Large intestine (tissue), 3 donors: ENCODE data around the gene GET3. TPM values are rescaled to one million over a fixed set of nuclear protein-coding genes. Genes with fewer than 3 reads are reported as not detected.
A peak's percentile ranks its signal among the peaks of the same experiment; 100 is the strongest.
"Not testable (repeated sequence)": the region's sequence is repeated elsewhere in the genome, so short reads cannot be mapped to it uniquely, and the experiment has no call there.

ENCODE experiments used
- DNase-seq, 2 donors: peaks; one replicate each; pipeline versions ENCODE4 v3.0.0 to v3.0.0-alpha.2; 2013
- H3K27ac ChIP-seq: one replicate; pipeline ENCODE4 v1.5.1; 2013; ENCODE audit warnings: low read length
- H3K27me3 ChIP-seq: 2 replicates; pipeline ENCODE4 v1.6.1; 2013; ENCODE audit warnings: low read length; ENCODE audit not compliant: control insufficient read depth, insufficient read depth
- H3K36me3 ChIP-seq: 2 replicates; pipeline ENCODE4 v1.6.1; 2013; ENCODE audit warnings: low read length; ENCODE audit not compliant: control insufficient read depth, insufficient read depth
- H3K4me1 ChIP-seq: one replicate; pipeline ENCODE4 v1.6.1; 2013; ENCODE audit warnings: low read length; ENCODE audit not compliant: control insufficient read depth, insufficient read depth
- H3K4me3 ChIP-seq: one replicate; pipeline ENCODE4 v1.5.1; 2013; ENCODE audit warnings: low read length
- H3K9me3 ChIP-seq: one replicate; pipeline ENCODE4 v1.6.1; 2013; ENCODE audit warnings: mild to moderate bottlenecking, low read depth, low read length, moderate library complexity; ENCODE audit not compliant: control insufficient read depth
- WGBS: methylation state at CpG from one replicate; pipeline ENCODE4 v1.1.5; 2013; ENCODE audit warnings: low lambda C conversion rate; ENCODE audit not compliant: insufficient coverage; 5-methylcytosine and 5-hydroxymethylcytosine counted together
- polyA plus RNA-seq: library from polyadenylated mRNA; unstranded; fragments of 120-200 nt; gene quantifications from one replicate; pipeline ENCODE4 v1.2.1, GENCODE V29; 2013

GET3 gene
- polyA plus RNA-seq, 1 donor: 64.0 TPM

DNA sequence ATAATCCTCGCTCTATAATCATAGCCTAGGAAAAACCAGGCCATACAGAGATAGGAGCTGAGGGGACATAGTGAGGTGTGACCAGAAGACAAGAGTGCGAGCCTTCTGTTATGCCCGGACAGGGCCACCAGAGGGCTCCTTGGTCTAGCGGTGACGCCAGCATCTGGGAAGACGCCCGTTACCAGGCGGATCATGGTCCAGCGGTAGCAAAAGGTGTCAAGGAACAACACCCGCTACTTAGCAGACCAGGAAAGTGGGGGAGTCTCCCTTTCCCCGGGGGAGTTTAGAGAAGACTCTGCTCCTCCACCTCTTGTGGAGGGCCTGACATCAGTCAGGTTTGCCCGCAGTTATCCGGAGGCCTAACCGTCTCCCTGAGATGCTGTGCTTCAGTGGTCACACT is 25.2 kb upstream of the GET3 start:
- DNase-seq, H3K27ac ChIP-seq, H3K27me3 ChIP-seq, H3K4me1 ChIP-seq, H3K9me3 ChIP-seq, H3K4me3 ChIP-seq: not testable (repeated sequence)
- no CpG with 5 or more reads among the region's 14 CpGs for WGBS
- peaks cover 79% of the 10 kb centered on the region for H3K36me3 ChIP-seq

DNA sequence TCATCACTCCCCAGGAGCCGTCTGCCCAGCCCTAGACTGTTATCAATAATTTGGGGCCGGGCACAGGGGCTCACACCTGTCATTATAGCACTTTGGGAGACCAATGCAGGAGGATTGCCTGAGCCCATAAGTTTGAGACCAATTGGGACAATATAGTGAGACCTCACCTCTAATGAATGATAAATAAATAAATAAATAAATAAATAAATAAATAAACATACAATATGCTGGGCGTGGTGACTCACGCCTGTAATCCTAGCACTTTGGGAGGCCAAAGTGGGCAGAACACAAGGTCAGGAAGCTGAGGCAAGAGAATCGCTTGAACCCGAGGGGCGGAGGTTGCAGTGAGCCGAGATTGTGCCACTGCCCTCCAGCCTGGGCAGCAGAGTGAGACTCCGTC is 24.0 kb upstream of the GET3 start:
- H3K36me3 ChIP-seq: peaks cover 74% of the 10 kb centered on the region
- not testable (repeated sequence) for H3K4me3 ChIP-seq, H3K4me1 ChIP-seq, DNase-seq, H3K27me3 ChIP-seq, H3K9me3 ChIP-seq, H3K27ac ChIP-seq
- 93% methylated on average over 2 of the region's 9 CpGs for WGBS

DNA sequence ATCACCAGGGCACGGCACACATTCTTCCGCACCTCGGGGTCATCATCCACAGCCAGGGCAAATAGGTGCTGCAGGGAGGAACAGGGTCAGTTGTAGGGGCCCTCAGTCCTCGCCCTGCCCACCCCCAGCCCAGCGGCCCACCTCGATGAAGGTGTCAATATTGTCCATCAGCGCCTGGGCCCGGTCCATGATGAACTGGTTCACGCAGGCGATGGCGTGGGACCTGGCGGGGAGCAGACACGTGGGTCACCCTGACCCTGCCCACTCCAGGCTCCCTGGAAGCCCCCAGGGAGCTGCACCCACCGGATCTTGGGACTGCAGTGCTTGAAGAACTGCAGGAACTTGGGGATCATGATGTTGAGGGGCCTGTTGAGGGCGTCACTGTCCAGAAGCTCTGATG is 22.2 kb upstream of the GET3 start:
- H3K36me3 ChIP-seq: peaks cover 74% of the 10 kb centered on the region
- no peaks in the 10 kb centered on the region for H3K27me3 ChIP-seq
- peaks cover 3% of the 10 kb centered on the region for H3K9me3 ChIP-seq
- WGBS: no CpG with 5 or more reads among the region's 15 CpGs
- no peak for DNase-seq
- H3K4me1 ChIP-seq: no peaks in the 10 kb centered on the region
- no peak overlapping the region for H3K27ac ChIP-seq
- H3K4me3 ChIP-seq: no peak overlapping the region

DNA sequence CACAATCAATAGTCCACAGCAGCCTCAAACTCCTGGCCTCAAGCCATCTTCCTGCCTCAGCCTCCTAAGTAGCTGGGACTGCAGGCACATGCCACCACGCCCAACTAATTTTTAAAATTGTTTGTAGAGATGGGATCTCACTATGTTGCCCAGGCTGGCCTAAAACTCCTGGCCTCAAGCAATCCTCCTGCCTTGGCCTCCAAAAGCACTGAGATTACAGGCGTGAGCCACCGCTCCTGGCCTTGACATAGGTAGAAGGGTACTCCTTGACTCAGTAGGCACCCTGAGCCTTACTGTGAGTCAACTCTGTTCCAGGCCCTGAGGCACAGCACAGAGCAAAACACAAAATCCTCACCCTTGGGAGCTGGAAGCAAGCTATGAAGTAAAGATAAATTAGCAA is 21.4 kb upstream of the GET3 start:
- no peak overlapping the region for H3K4me3 ChIP-seq
- WGBS: no CpG with 5 or more reads among the region's 3 CpGs
- peaks cover 5% of the 10 kb centered on the region for H3K4me1 ChIP-seq
- no peak overlapping the region for H3K27ac ChIP-seq
- peaks cover 66% of the 10 kb centered on the region for H3K36me3 ChIP-seq
- peaks cover 3% of the 10 kb centered on the region for H3K9me3 ChIP-seq
- no peak for DNase-seq
- no peaks in the 10 kb centered on the region for H3K27me3 ChIP-seq

DNA sequence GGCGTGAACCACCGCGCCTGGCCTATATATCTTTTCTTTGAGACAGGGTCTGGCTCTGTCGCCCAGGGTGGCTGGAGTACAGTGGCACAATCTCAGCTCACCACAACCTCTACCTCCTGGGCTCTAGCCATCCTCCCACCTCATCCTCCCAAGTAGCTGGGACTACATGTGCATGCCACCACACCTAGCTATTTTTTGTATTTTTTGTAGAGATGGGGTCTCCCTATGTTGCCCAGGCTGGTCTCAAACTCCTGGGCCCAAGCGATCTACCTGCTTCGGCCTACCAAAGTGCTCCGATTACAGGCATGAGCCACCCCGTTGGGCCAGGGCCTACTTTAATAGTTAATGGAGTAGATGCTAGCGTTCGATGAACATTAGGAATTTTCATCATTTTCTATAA is 17.0 kb upstream of the GET3 start:
- no peaks in the 10 kb centered on the region for H3K27me3 ChIP-seq
- peaks cover 9% of the 10 kb centered on the region for H3K4me1 ChIP-seq
- no CpG with 5 or more reads among the region's 10 CpGs for WGBS
- H3K4me3 ChIP-seq: peak overlapping the region; percentile 83
- no peak for DNase-seq
- H3K27ac ChIP-seq: peak overlapping the region; percentile 82
- no peaks in the 10 kb centered on the region for H3K9me3 ChIP-seq
- H3K36me3 ChIP-seq: peaks cover 33% of the 10 kb centered on the region

DNA sequence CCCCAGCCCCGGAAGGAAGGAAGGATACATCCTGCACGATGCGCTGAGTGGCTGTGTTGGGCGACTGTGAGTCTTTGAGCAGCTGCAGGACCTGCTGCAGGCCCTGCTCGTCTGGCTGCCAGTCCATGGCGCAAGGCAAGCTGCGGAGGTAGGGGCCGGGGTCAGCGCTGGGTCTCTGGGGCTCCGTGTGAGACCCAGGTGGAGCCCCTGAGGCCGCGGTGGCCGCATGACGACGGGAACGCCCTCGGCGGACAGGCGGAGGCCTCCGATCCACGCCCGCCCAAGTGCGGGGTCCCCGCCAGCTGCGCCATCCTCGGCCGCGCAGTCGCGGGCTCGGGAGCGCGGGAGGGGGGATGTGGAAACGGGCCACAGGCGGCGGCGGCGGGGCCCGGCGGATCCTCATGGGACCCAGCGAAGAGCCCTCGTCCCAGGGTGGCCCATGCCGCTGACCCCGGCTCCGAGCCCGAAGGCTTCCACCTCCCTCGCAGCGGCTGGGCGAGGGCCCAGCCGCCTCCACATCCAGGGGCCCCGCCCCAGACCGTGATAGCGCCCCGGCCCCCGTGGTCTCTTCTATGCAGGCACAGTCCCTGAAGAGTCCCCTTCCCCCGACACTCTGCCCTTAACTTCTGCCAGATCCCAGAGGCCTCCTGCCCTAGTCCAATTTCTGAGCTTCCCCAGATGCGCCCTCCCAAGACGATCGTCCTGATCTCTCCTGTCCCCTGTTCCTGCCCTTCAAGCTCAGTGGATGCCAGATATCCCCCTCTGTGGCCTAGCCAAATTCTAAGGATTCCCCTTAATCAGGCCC is 16.2 kb upstream of the GET3 start:
- no CpG with 5 or more reads among the region's 59 CpGs for WGBS
- H3K27me3 ChIP-seq: no peaks in the 10 kb centered on the region
- H3K36me3 ChIP-seq: peaks cover 26% of the 10 kb centered on the region
- H3K9me3 ChIP-seq: no peaks in the 10 kb centered on the region
- DNase-seq: peak in 1 of 2 donors; percentile 51
- H3K4me1 ChIP-seq: peaks cover 9% of the 10 kb centered on the region
- peak overlapping the region; percentile 83 for H3K4me3 ChIP-seq
- H3K27ac ChIP-seq: peak overlapping the region; percentile 82

DNA sequence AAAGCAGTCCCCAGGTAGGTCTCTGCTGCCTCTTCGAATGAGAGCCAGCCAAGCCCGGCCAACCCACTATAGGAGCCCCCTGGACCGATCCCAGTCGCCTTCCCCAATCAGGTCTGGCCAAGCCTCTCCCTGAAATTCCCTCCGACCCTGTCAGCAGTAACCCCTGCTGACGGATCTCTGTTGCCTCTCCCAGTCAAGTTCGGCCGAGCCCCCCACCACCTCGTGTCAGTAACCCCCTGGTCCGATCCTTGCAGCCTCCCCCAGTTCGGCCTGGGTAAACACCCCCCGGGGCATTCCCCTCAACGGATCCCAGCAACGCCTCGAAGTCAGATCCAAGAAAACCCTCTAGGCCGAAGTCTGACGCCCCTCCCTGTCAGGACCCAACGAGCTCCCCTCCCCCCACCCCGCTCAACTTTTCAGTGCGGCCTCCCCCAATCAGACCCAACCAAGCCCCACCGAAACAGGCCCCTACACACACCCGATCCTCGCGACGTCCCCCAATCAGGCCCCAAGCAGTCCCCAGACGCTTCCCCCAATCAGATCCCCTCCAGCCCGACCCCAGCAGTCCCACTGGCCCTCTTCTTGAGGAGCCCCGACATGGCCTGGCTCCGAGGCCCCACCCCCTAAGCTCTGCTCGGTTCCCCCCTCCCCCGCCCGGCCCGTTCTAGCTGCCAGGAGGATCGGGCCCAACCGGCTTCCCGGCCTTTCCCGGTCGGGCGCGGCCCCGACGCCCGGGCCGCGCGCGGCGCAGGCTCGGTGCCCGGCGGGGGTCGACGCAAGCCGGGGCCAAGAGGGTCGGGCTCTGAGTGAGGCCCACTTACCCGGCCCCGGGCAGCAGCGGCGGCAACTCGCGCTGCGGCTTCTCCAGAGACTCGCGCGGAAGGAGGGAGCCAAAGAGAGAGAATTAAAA is 15.4 kb upstream of the GET3 start:
- WGBS: no CpG with 5 or more reads among the region's 65 CpGs
- H3K27ac ChIP-seq: peak overlapping the region; percentile 82
- peak overlapping the region; percentile 83 for H3K4me3 ChIP-seq
- no peaks in the 10 kb centered on the region for H3K9me3 ChIP-seq
- peak; percentile 50 to 80 for DNase-seq
- H3K36me3 ChIP-seq: peaks cover 20% of the 10 kb centered on the region
- peaks cover 9% of the 10 kb centered on the region for H3K4me1 ChIP-seq
- no peaks in the 10 kb centered on the region for H3K27me3 ChIP-seq

DNA sequence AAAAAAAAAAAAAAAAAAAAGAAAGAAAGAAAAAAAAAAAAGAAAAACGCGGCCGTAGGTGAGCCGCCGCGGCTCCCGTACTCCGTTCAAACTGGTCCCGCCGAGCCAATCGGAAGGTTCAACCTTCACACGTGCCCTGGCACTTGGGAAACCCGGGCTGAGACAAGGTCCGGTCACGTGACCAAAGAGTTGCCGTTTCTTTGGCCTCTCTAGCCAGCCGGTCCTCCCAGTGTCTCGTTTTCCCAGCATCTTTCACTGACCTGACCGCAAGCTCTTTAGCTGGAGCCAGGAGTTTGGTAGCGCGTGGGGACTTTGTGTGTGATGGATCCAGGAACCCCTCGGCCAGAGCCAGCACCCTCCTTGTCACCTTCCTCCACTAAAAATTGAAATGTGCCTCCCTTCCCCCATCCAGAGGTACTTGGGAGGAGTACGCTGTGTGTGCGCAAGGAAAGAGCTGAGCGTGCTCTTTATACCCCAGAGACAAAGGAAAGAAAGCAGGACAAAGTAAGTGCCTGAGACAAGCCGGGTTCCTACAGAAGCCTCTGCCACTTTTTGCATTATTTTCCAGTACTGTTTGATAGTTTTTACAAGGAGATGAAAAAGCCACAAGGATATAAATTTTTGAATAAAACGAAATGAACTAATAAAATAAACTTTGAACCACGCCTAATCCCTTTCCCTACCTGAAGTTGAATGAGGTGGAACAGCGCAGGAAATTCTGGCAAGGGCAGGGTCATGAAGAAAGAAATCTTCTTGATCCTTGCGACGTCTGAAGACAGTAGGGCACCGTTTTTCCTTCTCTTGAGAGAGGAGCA is 14.5 kb upstream of the GET3 start:
- no peaks in the 10 kb centered on the region for H3K27me3 ChIP-seq
- H3K36me3 ChIP-seq: peaks cover 18% of the 10 kb centered on the region
- peak overlapping the region; percentile 83 for H3K4me3 ChIP-seq
- H3K9me3 ChIP-seq: no peaks in the 10 kb centered on the region
- peak overlapping the region; percentile 82 for H3K27ac ChIP-seq
- DNase-seq: peak; percentile 98
- peaks cover 9% of the 10 kb centered on the region for H3K4me1 ChIP-seq
- WGBS: 0% methylated on average over 3 of the region's 32 CpGs

DNA sequence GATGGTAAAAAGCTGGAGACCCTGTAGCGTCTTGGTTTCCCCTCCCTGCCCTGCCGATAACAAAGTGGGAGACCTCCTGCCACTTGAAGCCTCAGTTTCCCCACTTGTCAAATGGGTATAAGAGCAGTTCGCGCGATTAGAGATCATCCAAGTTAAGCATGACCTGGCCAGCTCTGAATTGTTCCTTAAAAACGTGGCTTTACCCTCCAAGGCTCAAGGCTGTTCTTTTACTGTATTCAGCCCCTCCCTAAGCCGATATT is 14.0 kb upstream of the GET3 start:
- Histone ChIP-seq H3K4me1 (peaks cover 9% of the 10 kb centered on the region), H3K4me3 (peak overlapping the region; percentile 83), H3K36me3 (peaks cover 19% of the 10 kb centered on the region), H3K27me3 (no peaks in the 10 kb centered on the region), H3K9me3 (no peaks in the 10 kb centered on the region), H3K27ac (peak overlapping the region; percentile 69)
- no CpG with 5 or more reads among the region's 7 CpGs for WGBS
- no peak for DNase-seq
